ENCODE data around the gene GPR27. TPM values are rescaled to one million over a fixed set of nuclear protein-coding genes. Genes with fewer than 3 reads are reported as not detected.

The GPR27 gene
- total RNA-seq, 4 donors from 2014 or later, result not detected

DNA sequence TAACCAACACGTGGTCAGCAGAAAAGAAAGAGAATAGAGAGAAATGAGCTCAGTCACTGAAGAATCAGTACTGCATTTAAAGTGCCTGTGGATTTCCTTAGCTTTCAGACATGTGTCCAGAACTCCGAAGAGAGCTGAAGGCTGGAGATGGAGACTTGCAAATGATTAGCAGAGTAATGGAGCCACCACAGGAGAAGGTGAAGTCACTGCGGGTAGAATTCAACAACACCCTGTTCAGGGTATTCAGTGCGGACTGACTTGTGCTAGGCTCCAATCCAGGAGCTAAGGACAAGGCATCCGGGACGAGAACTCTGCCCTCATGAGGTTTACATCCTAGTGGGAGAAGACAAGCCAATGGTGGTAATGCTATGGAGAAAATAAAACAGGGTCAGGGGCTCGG, 32.7 kb upstream of the GPR27 start:
- Histone ChIP-seq H3K4me3 (no peak overlapping the region), H3K9me3 (no peaks in the 10 kb centered on the region), H3K27me3 (no peaks in the 10 kb centered on the region), H3K36me3 (no peaks in the 10 kb centered on the region), H3K4me1 (peaks cover 0 to 12% (median 0%) of the 10 kb centered on the region in 4 donors), H3K27ac (no peak overlapping the region)
- DNase-seq, result no peak
- TF ChIP-seq, protein P1, sequence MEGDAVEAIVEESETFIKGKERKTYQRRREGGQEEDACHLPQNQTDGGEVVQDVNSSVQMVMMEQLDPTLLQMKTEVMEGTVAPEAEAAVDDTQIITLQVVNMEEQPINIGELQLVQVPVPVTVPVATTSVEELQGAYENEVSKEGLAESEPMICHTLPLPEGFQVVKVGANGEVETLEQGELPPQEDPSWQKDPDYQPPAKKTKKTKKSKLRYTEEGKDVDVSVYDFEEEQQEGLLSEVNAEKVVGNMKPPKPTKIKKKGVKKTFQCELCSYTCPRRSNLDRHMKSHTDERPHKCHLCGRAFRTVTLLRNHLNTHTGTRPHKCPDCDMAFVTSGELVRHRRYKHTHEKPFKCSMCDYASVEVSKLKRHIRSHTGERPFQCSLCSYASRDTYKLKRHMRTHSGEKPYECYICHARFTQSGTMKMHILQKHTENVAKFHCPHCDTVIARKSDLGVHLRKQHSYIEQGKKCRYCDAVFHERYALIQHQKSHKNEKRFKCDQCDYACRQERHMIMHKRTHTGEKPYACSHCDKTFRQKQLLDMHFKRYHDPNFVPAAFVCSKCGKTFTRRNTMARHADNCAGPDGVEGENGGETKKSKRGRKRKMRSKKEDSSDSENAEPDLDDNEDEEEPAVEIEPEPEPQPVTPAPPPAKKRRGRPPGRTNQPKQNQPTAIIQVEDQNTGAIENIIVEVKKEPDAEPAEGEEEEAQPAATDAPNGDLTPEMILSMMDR (IDR thresholded peaks at IDR 0.05), result no peak
- no peak for TF ChIP-seq POLR2A (IDR thresholded peaks at IDR 0.05)

DNA sequence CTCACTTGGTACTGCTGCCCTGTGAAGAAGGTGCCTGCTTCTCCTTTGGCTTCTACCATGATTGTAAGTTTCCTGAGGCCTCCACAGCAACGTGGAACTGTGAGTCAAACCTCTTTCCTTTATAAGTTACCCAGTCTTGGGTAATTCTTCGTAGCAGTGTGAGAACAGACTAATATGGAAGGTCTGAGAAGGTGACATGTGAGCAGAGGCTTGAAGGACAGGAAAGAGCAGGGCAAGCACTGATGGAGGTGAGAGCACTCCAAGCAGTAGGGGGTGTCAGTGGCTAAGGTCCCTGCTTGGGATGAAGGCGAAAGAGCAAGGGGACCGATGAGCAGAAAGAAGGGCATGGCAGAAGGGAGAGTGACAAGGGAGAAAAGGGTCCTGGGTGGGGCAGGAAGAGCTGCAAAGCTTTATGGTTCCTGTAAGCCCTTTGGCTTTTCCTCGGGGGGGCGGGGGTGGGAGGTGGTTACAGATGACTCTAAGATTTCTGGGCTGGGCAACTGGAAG, 32.0 kb upstream of the GPR27 start:
- H3K36me3 ChIP-seq, result no peaks in the 10 kb centered on the region
- no peaks in the 10 kb centered on the region for H3K27me3 ChIP-seq
- TF ChIP-seq POLR2A (IDR thresholded peaks at IDR 0.05), result no peak
- TF ChIP-seq, protein P1 (IDR thresholded peaks at IDR 0.05), result no peak
- H3K27ac ChIP-seq, result peak overlapping the region in 2 of 4 donors; percentile 10 to 19
- peaks cover 0 to 18% (median 0%) of the 10 kb centered on the region in 4 donors for H3K4me1 ChIP-seq
- no peaks in the 10 kb centered on the region for H3K9me3 ChIP-seq
- DNase-seq, result no peak
- H3K4me3 ChIP-seq, result no peak overlapping the region

- no peak for TF ChIP-seq POLR2A (IDR thresholded peaks at IDR 0.05)
- TF ChIP-seq, protein P1 (IDR thresholded peaks at IDR 0.05), result no peak
- Histone ChIP-seq H3K9me3 (no peaks in the 10 kb centered on the region), H3K36me3 (no peaks in the 10 kb centered on the region), H3K4me3 (no peak overlapping the region), H3K4me1 (peaks cover 0 to 18% (median 0%) of the 10 kb centered on the region in 4 donors), H3K27me3 (no peaks in the 10 kb centered on the region), H3K27ac (peak overlapping the region in 2 of 4 donors; percentile 10 to 51)
- no peak for DNase-seq
Observed at GRCh38 chr3:71722693-71723092, 31.0 kb upstream of the GPR27 start.

DNA sequence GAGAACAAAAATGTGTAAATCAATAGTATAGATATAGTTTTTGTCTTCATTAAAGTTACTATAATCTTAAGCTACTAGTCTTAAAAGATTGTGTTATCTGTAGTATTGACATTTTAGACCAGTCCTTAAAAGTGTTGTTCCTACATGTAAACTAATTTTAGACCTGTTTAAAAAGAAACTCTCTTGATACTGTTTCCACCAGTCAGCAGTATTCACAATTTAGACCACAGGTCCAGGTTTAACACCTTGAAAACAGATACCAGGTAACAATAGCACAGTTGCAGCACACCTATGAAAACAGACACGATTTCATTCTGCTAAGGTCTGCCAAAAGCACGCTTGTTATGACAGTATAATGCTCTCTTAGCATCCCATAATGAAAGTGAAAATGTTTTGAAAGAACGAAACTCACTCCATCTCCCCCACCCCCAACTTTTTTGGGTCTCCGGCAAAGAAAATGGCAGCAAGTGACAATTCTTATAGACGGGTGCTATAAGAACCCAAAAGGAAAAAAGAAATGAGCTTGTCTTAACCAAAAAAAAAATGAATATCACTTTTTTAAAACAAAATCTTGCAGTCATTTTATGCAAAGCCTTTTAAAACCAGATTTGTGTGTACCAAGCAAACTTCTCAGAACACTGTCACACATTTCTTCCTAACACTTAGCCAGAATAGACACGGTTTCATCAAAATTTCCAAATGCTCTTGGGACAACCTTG, 30.0 kb upstream of the GPR27 start:
- peak in 1 of 3 donors; percentile 31 for DNase-seq
- peak overlapping the region in 3 of 4 donors; percentile 84 to 93 (median 85) for H3K27ac ChIP-seq
- no peaks in the 10 kb centered on the region for H3K9me3 ChIP-seq
- peaks cover 0 to 18% (median 0%) of the 10 kb centered on the region in 4 donors for H3K4me1 ChIP-seq
- TF ChIP-seq, protein P1 (IDR thresholded peaks at IDR 0.05), result no peak
- TF ChIP-seq POLR2A (IDR thresholded peaks at IDR 0.05), result no peak
- peak overlapping the region; percentile 77 to 90 (median 85) for H3K4me3 ChIP-seq
- no peaks in the 10 kb centered on the region for H3K36me3 ChIP-seq
- H3K27me3 ChIP-seq, result no peaks in the 10 kb centered on the region

- DNase-seq, result no peak
- H3K36me3 ChIP-seq, result no peaks in the 10 kb centered on the region
- H3K4me3 ChIP-seq, result peak overlapping the region; percentile 77 to 90 (median 85)
- peak overlapping the region; percentile 84 to 93 (median 86) for H3K27ac ChIP-seq
- H3K9me3 ChIP-seq, result no peaks in the 10 kb centered on the region
- TF ChIP-seq, protein P1 (IDR thresholded peaks at IDR 0.05), result no peak
- TF ChIP-seq POLR2A (IDR thresholded peaks at IDR 0.05), result no peak
- no peaks in the 10 kb centered on the region for H3K27me3 ChIP-seq
- peaks cover 0 to 18% (median 0%) of the 10 kb centered on the region in 4 donors for H3K4me1 ChIP-seq
Observed at GRCh38 chr3:71724171-71724453, 29.5 kb upstream of the GPR27 start.
